ES-I3 (cell line): Measurements from ENCODE around the gene CDC42SE2.
"Not testable (repeated sequence)": the region's sequence is repeated elsewhere in the genome, so short reads cannot be mapped to it uniquely, and the experiment has no call there.

Source experiments
- H3K36me3 ChIP-seq: 2 replicates; pipeline ENCODE4 v1.6.1; 2013; ENCODE audit warnings: mild to moderate bottlenecking, low read length, control low read depth, moderate library complexity; ENCODE audit not compliant: insufficient read depth
- H3K4me1 ChIP-seq: 2 replicates; pipeline ENCODE4 v1.6.1; 2013; ENCODE audit warnings: mild to moderate bottlenecking, control low read depth, low read length; ENCODE audit not compliant: insufficient read depth
- H3K9ac ChIP-seq: 2 replicates; pipeline ENCODE4 v1.6.1; 2013; ENCODE audit warnings: low read depth, mild to moderate bottlenecking, low read length, moderate library complexity
- H3K9me3 ChIP-seq: 2 replicates; pipeline ENCODE4 v1.6.1; 2013; ENCODE audit warnings: mild to moderate bottlenecking, low read length, moderate library complexity; ENCODE audit not compliant: control insufficient read depth, insufficient read depth

The CDC42SE2 gene

GRCh38 chr5:131229623-131230022, 34.2 kb upstream of the CDC42SE2 start:
- Histone ChIP-seq H3K4me1 (no peaks in the 10 kb centered on the region), H3K36me3 (no peaks in the 10 kb centered on the region), H3K9ac (no peak overlapping the region), H3K9me3 (no peaks in the 10 kb centered on the region)

DNA sequence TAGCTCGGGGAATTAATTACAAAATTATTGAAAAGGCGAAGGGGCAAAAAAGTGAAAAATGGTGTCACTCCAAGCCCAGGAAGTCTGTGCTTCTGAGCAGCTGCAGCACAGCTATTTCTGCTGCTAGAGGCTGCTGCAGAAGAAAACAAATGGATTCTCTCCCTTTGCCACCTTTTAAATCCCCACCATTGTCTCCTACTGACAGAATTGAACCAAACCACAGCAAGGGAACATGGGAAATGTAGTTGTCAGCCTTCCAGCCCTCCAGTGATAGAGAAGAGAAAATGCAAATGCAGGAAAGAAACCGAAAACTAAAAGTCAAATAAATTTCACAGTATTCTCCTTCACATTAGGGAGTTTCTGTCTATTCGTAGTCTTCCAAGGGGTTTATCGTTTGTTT, 33.4 kb upstream of the CDC42SE2 start:
- Histone ChIP-seq H3K9me3 (no peaks in the 10 kb centered on the region), H3K36me3 (no peaks in the 10 kb centered on the region), H3K9ac (no peak overlapping the region), H3K4me1 (no peaks in the 10 kb centered on the region)

DNA sequence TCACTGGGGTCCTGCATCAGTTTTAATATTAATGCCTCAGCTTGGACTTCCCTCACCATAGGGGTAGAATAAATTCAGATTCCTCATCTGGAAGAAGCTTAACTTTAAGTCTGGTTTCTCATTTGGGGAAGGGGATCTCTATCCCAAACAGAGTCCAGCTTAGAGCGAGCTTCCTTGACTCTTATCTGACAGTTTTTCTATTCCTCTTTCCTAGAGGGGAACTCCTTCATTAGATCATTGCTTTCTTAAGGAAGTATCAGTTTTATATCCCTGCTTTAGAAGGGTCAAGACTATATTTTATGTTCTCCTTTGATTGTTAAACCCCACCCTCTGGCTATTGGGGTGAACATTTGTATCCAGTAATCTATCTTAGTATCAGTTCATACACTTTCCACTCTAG, 24.2 kb upstream of the CDC42SE2 start:
- no peaks in the 10 kb centered on the region for H3K4me1 ChIP-seq
- H3K9ac ChIP-seq = no peak overlapping the region
- no peaks in the 10 kb centered on the region for H3K36me3 ChIP-seq
- H3K9me3 ChIP-seq = no peaks in the 10 kb centered on the region

DNA sequence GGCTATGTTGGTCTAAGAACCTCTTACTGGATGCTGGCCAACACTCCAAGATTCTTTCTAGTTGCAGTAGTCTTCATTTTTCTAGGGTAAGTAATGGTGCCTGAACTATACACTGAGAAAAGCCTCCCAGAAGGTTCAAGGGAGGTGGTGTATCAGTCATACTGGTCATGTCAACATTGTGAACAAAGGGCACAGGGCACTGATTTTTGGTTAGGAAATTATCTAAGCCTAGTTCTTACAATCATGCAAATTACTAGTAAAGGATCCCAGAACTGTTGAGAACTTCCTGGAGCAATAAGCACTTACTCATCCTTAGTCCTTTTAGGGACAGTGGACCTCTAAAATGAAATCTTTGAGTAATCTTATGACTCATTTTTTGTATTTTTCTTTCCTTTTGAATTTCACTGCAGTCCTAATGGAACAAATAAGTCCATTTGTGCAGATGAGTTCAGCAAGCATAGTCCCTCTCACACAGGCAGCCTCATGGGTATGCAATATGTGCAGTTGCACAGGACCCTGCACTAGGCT, 21.1 kb upstream of the CDC42SE2 start:
- Histone ChIP-seq H3K9ac (no peak overlapping the region), H3K36me3 (no peaks in the 10 kb centered on the region), H3K9me3 (no peaks in the 10 kb centered on the region), H3K4me1 (no peaks in the 10 kb centered on the region)

- Histone ChIP-seq H3K36me3 (no peaks in the 10 kb centered on the region), H3K4me1 (no peaks in the 10 kb centered on the region), H3K9ac (no peak overlapping the region), H3K9me3 (no peaks in the 10 kb centered on the region)
These were observed 18.5 kb upstream of the CDC42SE2 start for GRCh38 chr5:131245312-131245711.

DNA sequence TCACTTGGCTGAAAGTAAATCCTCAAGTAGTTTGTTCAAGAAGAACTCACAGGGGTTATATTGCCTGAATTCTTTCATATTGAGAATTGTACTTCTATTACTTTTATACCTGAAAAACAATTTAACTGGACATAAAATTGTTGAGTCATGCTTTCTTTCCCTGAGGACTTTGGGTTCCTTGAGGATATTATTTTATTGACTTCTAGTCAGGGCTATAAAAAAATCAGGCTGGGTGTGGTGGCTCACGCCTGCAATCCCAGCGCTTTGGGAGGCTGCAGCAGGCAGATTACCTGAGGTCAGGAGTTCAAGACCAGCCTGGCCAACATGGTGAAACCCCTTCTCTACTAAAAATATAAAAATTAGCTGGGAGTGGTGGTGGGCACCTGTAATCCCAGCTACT, 17.9 kb upstream of the CDC42SE2 start:
- H3K9me3 ChIP-seq = no peaks in the 10 kb centered on the region
- no peak overlapping the region for H3K9ac ChIP-seq
- no peaks in the 10 kb centered on the region for H3K36me3 ChIP-seq
- no peaks in the 10 kb centered on the region for H3K4me1 ChIP-seq

DNA sequence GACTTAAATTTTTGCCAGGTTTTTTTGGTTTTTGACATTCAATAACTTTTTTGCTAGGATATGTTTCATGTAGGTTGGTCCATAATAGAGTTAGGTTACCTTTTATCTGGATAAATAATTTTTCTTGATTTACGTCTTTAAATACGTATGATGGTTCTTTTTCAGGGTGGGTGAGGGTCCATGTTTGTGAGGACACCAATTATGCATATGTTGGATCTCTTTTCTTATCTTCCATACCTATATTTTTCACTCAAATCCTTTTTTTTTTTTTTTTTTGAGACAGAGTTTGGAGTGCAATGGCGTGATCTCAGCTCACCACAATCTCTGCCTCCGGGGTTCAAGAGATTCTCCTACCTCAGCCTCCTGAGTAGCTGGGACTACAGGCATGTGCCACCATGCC, 17.3 kb upstream of the CDC42SE2 start:
- H3K9ac ChIP-seq = no peak overlapping the region
- no peaks in the 10 kb centered on the region for H3K36me3 ChIP-seq
- no peaks in the 10 kb centered on the region for H3K9me3 ChIP-seq
- H3K4me1 ChIP-seq = no peaks in the 10 kb centered on the region

DNA sequence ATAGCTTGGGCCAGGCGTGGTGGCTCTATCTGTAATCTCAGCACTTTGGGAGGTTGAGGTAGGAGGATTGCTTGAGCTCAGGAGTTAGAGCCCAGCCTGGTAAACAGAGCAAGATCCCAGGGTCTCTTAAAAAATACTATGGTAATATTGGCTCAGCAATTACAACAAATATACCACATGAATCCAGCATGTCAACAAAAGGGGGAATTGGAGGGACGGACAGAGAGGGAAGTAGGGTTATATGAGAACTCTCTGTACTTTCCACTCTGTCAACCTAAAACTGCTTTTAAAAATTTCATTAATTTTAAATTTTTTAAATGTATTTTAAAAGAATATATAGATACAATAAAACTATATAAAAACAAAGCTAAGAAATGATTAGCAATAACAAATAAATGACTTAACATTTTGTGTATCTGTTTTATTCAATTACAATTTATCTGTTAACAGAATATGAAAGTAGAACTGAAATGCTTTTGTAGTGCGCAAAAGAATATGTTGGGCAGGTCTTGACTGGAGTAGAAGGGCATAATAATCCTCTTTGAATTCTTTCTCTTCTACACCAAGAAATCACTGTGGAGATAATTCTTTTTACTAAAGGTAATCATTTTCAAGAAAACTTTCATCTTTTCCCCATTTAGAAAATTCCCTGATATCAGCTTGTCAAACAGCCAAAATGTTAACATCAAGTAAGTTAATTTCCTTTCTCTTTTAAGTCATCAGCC, 12.9 kb upstream of the CDC42SE2 start:
- Histone ChIP-seq H3K9me3 (no peaks in the 10 kb centered on the region), H3K9ac (no peak overlapping the region), H3K4me1 (no peaks in the 10 kb centered on the region), H3K36me3 (no peaks in the 10 kb centered on the region)

- no peak overlapping the region for H3K9ac ChIP-seq
- no peaks in the 10 kb centered on the region for H3K4me1 ChIP-seq
- H3K9me3 ChIP-seq = no peaks in the 10 kb centered on the region
- no peaks in the 10 kb centered on the region for H3K36me3 ChIP-seq
These were observed 11.1 kb upstream of the CDC42SE2 start for GRCh38 chr5:131252824-131253171.

DNA sequence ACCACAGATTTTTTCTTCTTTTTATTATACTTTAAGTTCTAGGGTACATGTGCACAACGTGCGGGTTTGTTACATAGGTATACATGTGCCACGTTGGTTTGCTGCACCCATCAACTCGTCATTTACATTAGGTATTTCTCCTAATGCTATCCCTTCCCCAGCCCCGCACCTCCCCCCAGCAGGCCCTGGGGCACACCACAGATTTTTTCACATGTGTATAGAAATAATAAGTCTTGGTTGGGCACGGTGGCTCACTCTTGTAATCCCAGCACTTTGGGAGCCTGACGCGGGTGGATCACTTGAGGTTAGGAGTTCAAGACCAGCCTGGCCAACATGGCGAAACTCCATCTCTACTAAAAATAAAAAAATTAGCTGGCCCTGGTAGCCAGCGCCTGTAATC, 9.8 kb upstream of the CDC42SE2 start:
- H3K4me1 ChIP-seq, H3K9me3 ChIP-seq, H3K9ac ChIP-seq: not testable (repeated sequence)

GRCh38 chr5:131254741-131255140, 9.1 kb upstream of the CDC42SE2 start:
- H3K4me1 ChIP-seq = no peaks in the 10 kb centered on the region
- no peak overlapping the region for H3K9ac ChIP-seq
- H3K36me3 ChIP-seq = no peaks in the 10 kb centered on the region
- H3K9me3 ChIP-seq = no peaks in the 10 kb centered on the region

More for the DNA sequence above, 9.8 kb upstream of the CDC42SE2 start:
- H3K36me3 ChIP-seq = not testable (repeated sequence)

- Histone ChIP-seq H3K4me1 (no peaks in the 10 kb centered on the region), H3K36me3 (no peaks in the 10 kb centered on the region), H3K9ac (no peak overlapping the region), H3K9me3 (no peaks in the 10 kb centered on the region)
These were observed 7.4 kb upstream of the CDC42SE2 start for GRCh38 chr5:131256507-131256823.

GRCh38 chr5:131258733-131259132, 5.1 kb upstream of the CDC42SE2 start:
- H3K4me1 ChIP-seq = no peaks in the 10 kb centered on the region

GRCh38 chr5:131259326-131259725, 4.5 kb upstream of the CDC42SE2 start:
- Histone ChIP-seq H3K9me3 (no peaks in the 10 kb centered on the region), H3K9ac (no peak overlapping the region), H3K4me1 (no peaks in the 10 kb centered on the region), H3K36me3 (no peaks in the 10 kb centered on the region)

More at GRCh38 chr5:131258733-131259132, 5.1 kb upstream of the CDC42SE2 start:
- Histone ChIP-seq H3K9ac (no peak overlapping the region), H3K36me3 (no peaks in the 10 kb centered on the region), H3K9me3 (no peaks in the 10 kb centered on the region)

GRCh38 chr5:131260895-131261294, 3.0 kb upstream of the CDC42SE2 start:
- Histone ChIP-seq H3K9ac (no peak overlapping the region), H3K9me3 (no peaks in the 10 kb centered on the region), H3K36me3 (no peaks in the 10 kb centered on the region), H3K4me1 (no peaks in the 10 kb centered on the region)

- H3K9ac ChIP-seq = no peak overlapping the region
- H3K36me3 ChIP-seq = no peaks in the 10 kb centered on the region
- H3K4me1 ChIP-seq = no peaks in the 10 kb centered on the region
- H3K9me3 ChIP-seq = no peaks in the 10 kb centered on the region
These were observed 2.4 kb upstream of the CDC42SE2 start for GRCh38 chr5:131261483-131261882.
